Measurements from ENCODE around the gene POU6F2.

GRCh38 chr7:38950309-38950708 is 27.4 kb upstream of the POU6F2 start:
- no peak for TF ChIP-seq CTCF (IDR thresholded peaks at IDR 0.05)
- no peak for TF ChIP-seq EP300 (IDR thresholded peaks at IDR 0.05)
- no peak for TF ChIP-seq POLR2AphosphoS5 (IDR thresholded peaks at IDR 0.05)
- TF ChIP-seq POLR2A (IDR thresholded peaks at IDR 0.05; ENCODE audit: low read depth) = no peak
